ENCODE measurements around the gene DBNL.

- TF ChIP-seq CTCF (conservative IDR thresholded peaks at IDR 0.05; ENCODE audit: low read depth, low read length) (no peak), EZH2 (IDR thresholded peaks at IDR 0.05; ENCODE audit: borderline replicate concordance, low read depth, low read length, poor library complexity, severe bottlenecking) (no peak)
Measured at GRCh38 chr7:44107961-44108767, 63.7 kb downstream of the DBNL start.

Data from A673 (cell line).